HUES64 (cell line): ENCODE results near the gene PRELP.

ENCODE experiments used
- H3K27ac ChIP-seq: 2 replicates; pipeline ENCODE4 v1.7.0; 2013; ENCODE audit warnings: low read depth, low read length, inconsistent platforms
- H3K27me3 ChIP-seq: 2 replicates; pipeline ENCODE4 v1.6.1; 2013; ENCODE audit warnings: mild to moderate bottlenecking, low read length; ENCODE audit not compliant: insufficient read depth
- H3K36me3 ChIP-seq: 2 replicates; pipeline ENCODE4 v1.6.1; 2013; ENCODE audit warnings: mild to moderate bottlenecking, low read length; ENCODE audit not compliant: insufficient read depth
- H3K4me1 ChIP-seq: 2 replicates; pipeline ENCODE4 v1.6.1; 2013; ENCODE audit warnings: mild to moderate bottlenecking, low read length, moderate library complexity; ENCODE audit not compliant: insufficient read depth
- H3K4me3 ChIP-seq: 2 replicates; pipeline ENCODE4 v1.5.1; 2013; ENCODE audit warnings: mild to moderate bottlenecking, low read length, moderate library complexity
- H3K9ac ChIP-seq: 2 replicates; pipeline ENCODE4 v1.6.1; 2013; ENCODE audit warnings: mild to moderate bottlenecking, low read depth, low read length
- H3K9me3 ChIP-seq: 2 replicates; pipeline ENCODE4 v1.6.1; 2013; ENCODE audit warnings: low read depth, low read length; ENCODE audit not compliant: insufficient read depth
- WGBS: fragments of 150-250, 120-280 bp; methylation state at CpG from one replicate; pipeline ENCODE4 v1.1.7; 2013; ENCODE audit warnings: missing lambda C conversion rate; 5-methylcytosine and 5-hydroxymethylcytosine counted together

The PRELP gene

GRCh38 chr1:203524824-203525223 is 49.2 kb downstream of the PRELP start:
- Histone ChIP-seq H3K4me3 (no peak overlapping the region), H3K9me3 (no peaks in the 10 kb centered on the region), H3K27me3 (peaks cover 30% of the 10 kb centered on the region), H3K27ac (no peak overlapping the region), H3K36me3 (no peaks in the 10 kb centered on the region), H3K9ac (no peak overlapping the region), H3K4me1 (peaks cover 37% of the 10 kb centered on the region)
- WGBS, result 84% methylated on average over 4 of the region's 4 CpGs

- peaks cover 28% of the 10 kb centered on the region for H3K4me1 ChIP-seq
- WGBS, result 95% methylated on average over 3 of the region's 3 CpGs
- H3K9me3 ChIP-seq, result no peaks in the 10 kb centered on the region
- H3K9ac ChIP-seq, result no peak overlapping the region
- H3K36me3 ChIP-seq, result no peaks in the 10 kb centered on the region
- no peak overlapping the region for H3K27ac ChIP-seq
- peaks cover 21% of the 10 kb centered on the region for H3K27me3 ChIP-seq
- no peak overlapping the region for H3K4me3 ChIP-seq
These were observed 50.1 kb downstream of the PRELP start for GRCh38 chr1:203525685-203526084.

- no peak overlapping the region for H3K27ac ChIP-seq
- peaks cover 17% of the 10 kb centered on the region for H3K27me3 ChIP-seq
- peaks cover 28% of the 10 kb centered on the region for H3K4me1 ChIP-seq
- 93% methylated on average over 4 of the region's 5 CpGs for WGBS
- H3K9me3 ChIP-seq, result no peaks in the 10 kb centered on the region
- no peaks in the 10 kb centered on the region for H3K36me3 ChIP-seq
- H3K4me3 ChIP-seq, result no peak overlapping the region
- no peak overlapping the region for H3K9ac ChIP-seq
These were observed 50.5 kb downstream of the PRELP start for GRCh38 chr1:203526130-203526529.

GRCh38 chr1:203526572-203526971 is 51.0 kb downstream of the PRELP start:
- H3K9me3 ChIP-seq, result no peaks in the 10 kb centered on the region
- no peak overlapping the region for H3K9ac ChIP-seq
- peaks cover 13% of the 10 kb centered on the region for H3K27me3 ChIP-seq
- 69% methylated on average over 6 of the region's 6 CpGs for WGBS
- no peak overlapping the region for H3K27ac ChIP-seq
- H3K4me1 ChIP-seq, result peaks cover 25% of the 10 kb centered on the region
- H3K4me3 ChIP-seq, result no peak overlapping the region
- H3K36me3 ChIP-seq, result no peaks in the 10 kb centered on the region

- Histone ChIP-seq H3K9ac (no peak overlapping the region), H3K27ac (no peak overlapping the region), H3K4me3 (no peak overlapping the region), H3K36me3 (no peaks in the 10 kb centered on the region), H3K4me1 (peaks cover 20% of the 10 kb centered on the region), H3K9me3 (no peaks in the 10 kb centered on the region), H3K27me3 (peaks cover 8% of the 10 kb centered on the region; the same call in 1 of the 2 replicates)
These were observed 51.4 kb downstream of the PRELP start for GRCh38 chr1:203527013-203527412.

DNA sequence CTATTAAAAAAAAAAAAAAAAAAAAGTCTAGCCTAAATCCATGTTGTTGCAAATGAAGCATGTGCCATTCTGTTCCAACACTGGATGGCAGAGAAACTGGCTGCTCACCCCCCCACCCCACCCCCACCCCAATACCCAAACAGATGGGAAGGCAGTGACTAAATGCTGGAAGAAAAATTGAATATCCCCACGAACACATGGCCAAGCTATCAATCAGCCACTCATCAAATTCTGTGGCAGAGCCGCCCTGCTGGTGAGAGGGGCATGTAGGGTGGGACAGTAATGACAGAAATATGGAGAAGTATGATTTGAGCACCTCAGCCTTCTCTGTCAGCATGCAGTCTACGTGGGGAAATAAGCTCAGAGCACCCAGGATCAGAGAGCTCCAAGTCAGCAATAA is 52.5 kb downstream of the PRELP start:
- H3K4me3 ChIP-seq, result no peak overlapping the region
- no peaks in the 10 kb centered on the region for H3K27me3 ChIP-seq
- no peaks in the 10 kb centered on the region for H3K36me3 ChIP-seq
- no peak overlapping the region for H3K9ac ChIP-seq
- 88% methylated on average over 3 of the region's 3 CpGs for WGBS
- no peaks in the 10 kb centered on the region for H3K9me3 ChIP-seq
- H3K27ac ChIP-seq, result no peak overlapping the region
- peaks cover 13% of the 10 kb centered on the region; the same call in 1 of the 2 replicates for H3K4me1 ChIP-seq

DNA sequence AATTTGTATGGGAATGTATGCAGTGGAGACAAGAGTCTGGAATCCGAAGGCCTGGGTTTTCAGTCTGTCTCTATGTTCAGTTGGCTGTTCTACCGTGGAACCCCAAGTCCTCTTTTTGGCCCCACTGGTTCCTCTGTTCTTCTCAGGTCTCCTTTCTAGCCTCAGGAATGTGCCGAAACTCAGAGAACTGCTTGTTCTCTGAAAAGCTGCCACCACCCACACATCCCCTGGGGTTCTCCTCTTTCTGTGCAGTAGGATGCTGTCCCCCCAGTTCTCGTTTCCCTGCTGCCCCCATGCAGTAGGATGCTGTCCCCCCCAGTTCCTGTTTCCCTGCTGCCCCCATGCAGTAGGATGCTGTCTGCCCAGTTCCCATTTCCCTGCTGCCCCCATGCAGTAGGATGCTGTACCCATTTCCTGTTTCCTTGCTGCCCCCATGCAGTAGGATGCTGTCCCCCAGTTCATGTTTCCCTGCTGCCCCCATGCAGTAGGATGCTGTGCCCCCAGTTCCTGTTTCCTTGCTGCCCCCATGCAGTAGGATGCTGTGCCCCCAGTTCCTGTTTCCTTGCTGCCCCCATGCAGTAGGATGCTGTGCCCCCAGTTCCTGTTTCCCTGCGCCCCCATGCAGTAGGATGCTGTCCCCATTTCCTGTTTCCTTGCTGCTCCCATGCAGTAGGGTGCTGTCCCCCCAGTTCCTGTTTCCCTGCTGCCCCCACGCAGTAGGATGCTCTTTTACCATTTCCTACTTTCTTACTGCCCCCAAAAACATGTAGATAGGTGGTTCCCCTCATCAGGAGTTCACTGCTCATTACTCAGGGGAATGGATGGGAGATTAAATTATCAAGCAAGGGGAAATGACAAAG is 53.6 kb downstream of the PRELP start:
- no peak overlapping the region for H3K4me3 ChIP-seq
- 83% methylated on average over 5 of the region's 6 CpGs for WGBS

GRCh38 chr1:203531063-203531462 is 55.5 kb downstream of the PRELP start:
- no peaks in the 10 kb centered on the region for H3K9me3 ChIP-seq
- no peak overlapping the region for H3K9ac ChIP-seq
- 92% methylated on average over 1 of the region's 3 CpGs for WGBS
- no peak overlapping the region for H3K4me3 ChIP-seq
- no peaks in the 10 kb centered on the region for H3K36me3 ChIP-seq
- H3K4me1 ChIP-seq, result no peaks in the 10 kb centered on the region
- no peak overlapping the region for H3K27ac ChIP-seq
- no peaks in the 10 kb centered on the region for H3K27me3 ChIP-seq

More for the DNA sequence above, 53.6 kb downstream of the PRELP start:
- Histone ChIP-seq H3K27me3 (no peaks in the 10 kb centered on the region), H3K4me1 (peaks cover 9% of the 10 kb centered on the region; the same call in 1 of the 2 replicates), H3K9ac (no peak overlapping the region), H3K36me3 (no peaks in the 10 kb centered on the region), H3K9me3 (no peaks in the 10 kb centered on the region), H3K27ac (no peak overlapping the region)

DNA sequence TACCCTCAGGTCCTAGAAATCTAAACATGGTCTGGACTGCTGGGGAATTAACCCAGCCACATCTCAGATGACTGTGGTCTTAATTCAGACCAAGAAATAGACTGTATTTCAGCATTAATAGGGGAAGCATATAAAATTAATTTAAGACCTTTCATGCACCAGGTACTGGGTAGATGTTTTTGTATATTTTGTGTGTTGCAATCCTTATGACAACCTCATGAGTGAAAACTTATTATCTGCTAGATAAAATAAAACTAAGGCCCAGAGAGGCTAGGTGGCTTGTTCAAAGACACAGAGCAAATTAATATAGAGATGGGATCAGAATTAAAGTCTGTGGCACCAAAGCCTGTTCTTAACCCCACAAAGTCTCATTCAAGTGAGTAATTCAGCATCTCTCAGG is 58.4 kb downstream of the PRELP start:
- H3K9me3 ChIP-seq, result no peaks in the 10 kb centered on the region
- no peak overlapping the region for H3K4me3 ChIP-seq
- no peaks in the 10 kb centered on the region for H3K36me3 ChIP-seq
- no peak overlapping the region for H3K27ac ChIP-seq
- H3K27me3 ChIP-seq, result no peaks in the 10 kb centered on the region
- no peak overlapping the region for H3K9ac ChIP-seq
- no peaks in the 10 kb centered on the region for H3K4me1 ChIP-seq

- H3K4me3 ChIP-seq, result no peak overlapping the region
- no peaks in the 10 kb centered on the region for H3K36me3 ChIP-seq
- WGBS, result 89% methylated on average over 3 of the region's 3 CpGs
- H3K27me3 ChIP-seq, result no peaks in the 10 kb centered on the region
- no peak overlapping the region for H3K9ac ChIP-seq
- no peaks in the 10 kb centered on the region for H3K9me3 ChIP-seq
- H3K27ac ChIP-seq, result no peak overlapping the region
- H3K4me1 ChIP-seq, result no peaks in the 10 kb centered on the region
These were observed 58.9 kb downstream of the PRELP start for GRCh38 chr1:203534526-203534925.

DNA sequence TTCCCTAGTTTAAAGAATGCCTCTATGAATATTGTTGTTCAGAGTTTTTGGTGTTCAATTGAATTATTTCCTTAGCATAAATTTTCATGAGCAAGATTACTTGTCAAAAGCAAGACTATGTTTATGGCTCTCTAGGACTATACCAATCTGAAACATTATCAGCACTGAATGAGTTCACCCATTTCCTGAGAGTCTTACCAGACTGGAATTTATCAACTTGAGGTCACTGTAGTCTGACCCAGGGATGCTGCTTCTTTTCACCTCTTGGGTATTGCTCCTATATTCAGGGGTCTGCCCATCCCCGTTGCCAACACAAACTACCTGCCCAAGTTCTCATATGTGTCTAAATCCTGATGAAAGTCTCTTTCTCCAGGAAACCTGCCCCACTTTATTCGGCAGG is 61.0 kb downstream of the PRELP start:
- Histone ChIP-seq H3K4me3 (no peak overlapping the region), H3K9ac (no peak overlapping the region), H3K36me3 (no peaks in the 10 kb centered on the region), H3K27me3 (no peaks in the 10 kb centered on the region), H3K4me1 (no peaks in the 10 kb centered on the region), H3K9me3 (no peaks in the 10 kb centered on the region), H3K27ac (no peak overlapping the region)
- 93% methylated on average over 2 of the region's 2 CpGs for WGBS
